Measurements from ENCODE around the gene AFF2. TPM values are rescaled to one million over a fixed set of nuclear protein-coding genes. Genes with fewer than 3 reads are reported as not detected.

AFF2 gene
- total and polyA plus RNA-seq, 2 donors (not counting 3 experiments of a cell fraction or from before 2014, with no cell fraction given): 0.03 to 0.07 TPM

DNA sequence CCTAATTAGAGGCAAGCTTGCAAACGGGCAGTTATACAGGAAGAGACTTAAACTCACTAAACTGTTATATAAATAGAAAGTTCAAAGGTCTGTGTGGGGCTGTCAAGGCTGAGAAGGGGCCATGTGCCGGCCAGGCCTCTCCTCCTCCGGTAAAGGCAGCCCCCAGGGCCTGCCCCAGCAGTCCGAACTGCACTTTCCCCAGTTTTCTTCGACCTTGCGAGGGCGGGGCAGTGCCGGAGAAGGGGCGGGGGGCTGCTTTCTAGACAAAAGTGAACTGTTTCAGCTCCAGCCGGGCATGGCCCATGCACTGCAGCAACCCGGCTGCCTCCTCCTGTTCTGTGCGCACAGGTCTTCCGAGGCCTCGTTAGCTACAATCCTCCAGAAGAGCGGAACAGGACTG, 4.1 kb downstream of the AFF2 start:
- ChIA-PET POLR2A (no interaction called here), CTCF (no interaction called here)
- Histone ChIP-seq H3K9me1 (replicated peaks; ENCODE audit: control insufficient read depth, extremely low read depth, insufficient read depth, low read length) (no peaks in the 10 kb centered on the region), H3K4me3 (replicated peaks in 1 of 3; ENCODE audit: insufficient read depth in 1 of 3, low read depth in 1 of 3, low read length in 3 of 3) (no peak overlapping the region), H3K27ac (ENCODE audit: insufficient read depth, low read depth, low read length) (no peak overlapping the region), H3K79me2 (ENCODE audit: control insufficient read depth, insufficient read depth, low read length) (no peaks in the 10 kb centered on the region), H3K9ac (replicated peaks; ENCODE audit: extremely low read depth, insufficient read depth, low read length) (no peak overlapping the region), H3K4me2 (ENCODE audit: insufficient read depth, low read length) (no peak overlapping the region), H3K9me3 (replicated peaks; ENCODE audit: control insufficient read depth, insufficient read depth, low read length) (no peaks in the 10 kb centered on the region), H3K27me3 (ENCODE audit: control insufficient read depth in 2 of 2, insufficient read depth in 2 of 2, low read length in 2 of 2) (peaks cover 16 to 27% of the 10 kb centered on the region in 2 experiments), H3K4me1 (ENCODE audit: control insufficient read depth, extremely low read depth, insufficient read depth, low read length) (peaks cover 3% of the 10 kb centered on the region), H2AFZ (ENCODE audit: low read depth, low read length) (no peak overlapping the region), H4K20me1 (replicated peaks; ENCODE audit: control insufficient read depth, extremely low read depth, insufficient read depth, low read length) (no peaks in the 10 kb centered on the region), H3K36me3 (ENCODE audit: control insufficient read depth in 2 of 2, extremely low read depth in 1 of 2, insufficient read depth in 2 of 2, low read length in 2 of 2) (no peaks in the 10 kb centered on the region)
- dilution Hi-C loops (cut with MboI; ENCODE audit: extremely low pct_ligation_motif_present, low sequenced_read_pairs) (no loop called here), intact Hi-C loops (cut with micrococcal nuclease) (loop anchor here (10.0 kb wide), 1 partner anchor 210 kb away; no protein-coding TSS in a partner anchor)
- no peak for DNase-seq (ENCODE audit: low read depth, low spot score)
- TF ChIP-seq FOS (IDR thresholded peaks at IDR 0.05; ENCODE audit: borderline replicate concordance, insufficient read depth, low read length) (no peak), POLR2AphosphoS5 (IDR thresholded peaks at IDR 0.05; ENCODE audit: insufficient read depth, low read depth, low read length) (no peak), JUN (IDR thresholded peaks at IDR 0.05; ENCODE audit: borderline replicate concordance, insufficient read depth, insufficient read length, low read depth) (no peak), GATA2 (IDR thresholded peaks at IDR 0.05; ENCODE audit: insufficient read depth, insufficient read length, low read depth, low read length) (no peak), POLR2A (IDR thresholded peaks at IDR 0.05; ENCODE audit: low read depth, low read length) (no peak), MYC (IDR thresholded peaks at IDR 0.05; ENCODE audit: low read depth, low read length) (no peak), EZH2 (IDR thresholded peaks at IDR 0.05; ENCODE audit: borderline replicate concordance, low read depth, low read length, severe bottlenecking) (no peak)
- TF ChIP-seq, protein P1, sequence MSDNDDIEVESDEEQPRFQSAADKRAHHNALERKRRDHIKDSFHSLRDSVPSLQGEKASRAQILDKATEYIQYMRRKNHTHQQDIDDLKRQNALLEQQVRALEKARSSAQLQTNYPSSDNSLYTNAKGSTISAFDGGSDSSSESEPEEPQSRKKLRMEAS (IDR thresholded peaks at IDR 0.05; ENCODE audit: insufficient read depth, insufficient read length): no peak
- TF ChIP-seq, protein P2, sequence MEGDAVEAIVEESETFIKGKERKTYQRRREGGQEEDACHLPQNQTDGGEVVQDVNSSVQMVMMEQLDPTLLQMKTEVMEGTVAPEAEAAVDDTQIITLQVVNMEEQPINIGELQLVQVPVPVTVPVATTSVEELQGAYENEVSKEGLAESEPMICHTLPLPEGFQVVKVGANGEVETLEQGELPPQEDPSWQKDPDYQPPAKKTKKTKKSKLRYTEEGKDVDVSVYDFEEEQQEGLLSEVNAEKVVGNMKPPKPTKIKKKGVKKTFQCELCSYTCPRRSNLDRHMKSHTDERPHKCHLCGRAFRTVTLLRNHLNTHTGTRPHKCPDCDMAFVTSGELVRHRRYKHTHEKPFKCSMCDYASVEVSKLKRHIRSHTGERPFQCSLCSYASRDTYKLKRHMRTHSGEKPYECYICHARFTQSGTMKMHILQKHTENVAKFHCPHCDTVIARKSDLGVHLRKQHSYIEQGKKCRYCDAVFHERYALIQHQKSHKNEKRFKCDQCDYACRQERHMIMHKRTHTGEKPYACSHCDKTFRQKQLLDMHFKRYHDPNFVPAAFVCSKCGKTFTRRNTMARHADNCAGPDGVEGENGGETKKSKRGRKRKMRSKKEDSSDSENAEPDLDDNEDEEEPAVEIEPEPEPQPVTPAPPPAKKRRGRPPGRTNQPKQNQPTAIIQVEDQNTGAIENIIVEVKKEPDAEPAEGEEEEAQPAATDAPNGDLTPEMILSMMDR (IDR thresholded peaks at IDR 0.05; ENCODE audit: extremely low read depth in 1 of 2, insufficient read depth in 1 of 2, low read depth in 1 of 2, low read length in 2 of 2): no peak
- no peak for FAIRE-seq
- no TSS peak for BruUV-seq (replicated peaks)

All from endothelial cell of umbilical vein (primary cell).